Measurements from ENCODE around the gene MRPS27.

MRPS27 gene

DNA sequence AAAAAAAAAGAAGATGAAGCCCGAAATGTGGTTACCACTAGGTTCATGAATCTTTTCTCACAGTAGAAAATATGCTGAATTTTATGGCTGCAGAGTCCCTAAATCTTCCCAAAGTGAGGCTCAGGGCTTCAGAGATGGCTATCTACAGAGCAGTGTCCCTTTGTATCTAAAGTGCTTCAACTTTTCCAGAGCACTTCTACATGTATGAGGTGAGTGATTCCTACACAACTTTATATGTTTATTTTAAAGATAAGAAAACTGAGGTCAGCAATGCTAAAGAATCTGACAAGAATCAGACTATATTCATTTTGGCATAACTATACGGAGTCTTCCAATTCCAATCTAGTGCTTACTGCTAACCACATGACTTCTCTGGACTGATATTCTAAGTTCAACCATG is 53.2 kb downstream of the MRPS27 start:
- Histone ChIP-seq H3K27ac (ENCODE audit: low read depth, low read length) (no peak overlapping the region), H3K18ac (ENCODE audit: low read length) (no peak overlapping the region), H2BK5ac (ENCODE audit: low read length) (no peak overlapping the region), H3K9ac (ENCODE audit: low read length) (no peak overlapping the region), H3K36me3 (ENCODE audit: control insufficient read depth, insufficient read depth, low read length) (no peaks in the 10 kb centered on the region), H3K4me2 (ENCODE audit: low read length) (no peak overlapping the region), H4K8ac (ENCODE audit: low read depth, low read length) (no peak overlapping the region), H3K4ac (ENCODE audit: low read depth, low read length) (no peak overlapping the region), H3K79me1 (ENCODE audit: low read length) (peaks cover 2% of the 10 kb centered on the region), H2AK5ac (ENCODE audit: low read length) (no peak overlapping the region), H2BK15ac (replicated peaks; ENCODE audit: low read depth) (no peak overlapping the region), H3K4me1 (ENCODE audit: control insufficient read depth, low read depth, low read length) (no peaks in the 10 kb centered on the region), H4K5ac (ENCODE audit: low read length) (no peak overlapping the region), H3K23ac (ENCODE audit: low read length) (no peak overlapping the region), H3K56ac (ENCODE audit: low read length) (no peak overlapping the region), H2BK120ac (ENCODE audit: low read depth, low read length) (no peak overlapping the region), H3K79me2 (ENCODE audit: control insufficient read depth, insufficient read depth, low read length) (peaks cover 1% of the 10 kb centered on the region), H3K4me3 (ENCODE audit: low read length) (no peak overlapping the region), H3K27me3 (ENCODE audit: insufficient read depth, low read length, poor library complexity) (no peaks in the 10 kb centered on the region)
- DNase-seq = no peak
- no CpG with 5 or more reads among the region's 2 CpGs for WGBS (ENCODE audit: extremely low coverage, insufficient coverage, low lambda C conversion rate)

- no peak overlapping the region for H3K4ac ChIP-seq (ENCODE audit: low read depth, low read length)
- H3K79me2 ChIP-seq (ENCODE audit: control insufficient read depth, insufficient read depth, low read length) = peaks cover 1% of the 10 kb centered on the region
- DNase-seq = no peak
- H3K18ac ChIP-seq (ENCODE audit: low read length) = no peak overlapping the region
- no peaks in the 10 kb centered on the region for H3K36me3 ChIP-seq (ENCODE audit: control insufficient read depth, insufficient read depth, low read length)
- H4K5ac ChIP-seq (ENCODE audit: low read length) = peak overlapping the region; percentile 68
- H3K56ac ChIP-seq (ENCODE audit: low read length) = no peak overlapping the region
- H4K8ac ChIP-seq (ENCODE audit: low read depth, low read length) = no peak overlapping the region
- WGBS (ENCODE audit: extremely low coverage, insufficient coverage, low lambda C conversion rate) = no CpG with 5 or more reads among the region's 5 CpGs
- no peak overlapping the region for H2AK5ac ChIP-seq (ENCODE audit: low read length)
- H3K9ac ChIP-seq (ENCODE audit: low read length) = no peak overlapping the region
- no peak overlapping the region for H3K27ac ChIP-seq (ENCODE audit: low read depth, low read length)
- no peak overlapping the region for H3K4me2 ChIP-seq (ENCODE audit: low read length)
- no peak overlapping the region for H2BK15ac ChIP-seq (replicated peaks; ENCODE audit: low read depth)
- H3K23ac ChIP-seq (ENCODE audit: low read length) = no peak overlapping the region
- no peaks in the 10 kb centered on the region for H3K27me3 ChIP-seq (ENCODE audit: insufficient read depth, low read length, poor library complexity)
- H2BK5ac ChIP-seq (ENCODE audit: low read length) = no peak overlapping the region
- H3K79me1 ChIP-seq (ENCODE audit: low read length) = peaks cover 2% of the 10 kb centered on the region
- H3K4me3 ChIP-seq (ENCODE audit: low read length) = no peak overlapping the region
- H2BK120ac ChIP-seq (ENCODE audit: low read depth, low read length) = no peak overlapping the region
- no peaks in the 10 kb centered on the region for H3K4me1 ChIP-seq (ENCODE audit: control insufficient read depth, low read depth, low read length)
Observed at GRCh38 chr5:72265032-72265877, 54.8 kb downstream of the MRPS27 start.

DNA sequence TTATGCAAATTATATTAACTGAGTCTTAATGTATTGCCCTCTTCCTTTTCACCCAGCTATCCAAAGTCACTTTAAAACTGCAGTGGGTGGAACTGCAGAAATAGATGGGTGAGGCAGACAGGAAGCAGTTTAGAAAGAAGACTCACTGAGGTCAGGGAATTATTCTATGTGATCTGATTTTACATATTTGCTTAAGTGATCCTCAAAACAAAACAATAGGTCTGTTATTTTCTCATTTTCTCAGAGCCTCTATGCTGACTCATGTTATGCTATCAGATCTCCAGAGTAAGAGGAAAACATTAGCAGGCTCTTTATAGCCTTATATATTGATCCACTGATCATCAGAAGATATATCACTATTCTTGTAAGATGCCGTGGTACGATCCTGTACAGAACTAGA is 63.5 kb downstream of the MRPS27 start:
- no CpG with 5 or more reads among the region's 2 CpGs for WGBS (ENCODE audit: extremely low coverage, insufficient coverage, low lambda C conversion rate)
- H3K4me1 ChIP-seq (ENCODE audit: control insufficient read depth, low read depth, low read length) = peaks cover 2% of the 10 kb centered on the region
- no peaks in the 10 kb centered on the region for H3K27me3 ChIP-seq (ENCODE audit: insufficient read depth, low read length, poor library complexity)
- H3K9ac ChIP-seq (ENCODE audit: low read length) = no peak overlapping the region
- H4K5ac ChIP-seq (ENCODE audit: low read length) = no peak overlapping the region
- H3K18ac ChIP-seq (ENCODE audit: low read length) = no peak overlapping the region
- no peak overlapping the region for H3K4ac ChIP-seq (ENCODE audit: low read depth, low read length)
- no peak overlapping the region for H3K4me3 ChIP-seq (ENCODE audit: low read length)
- H2BK5ac ChIP-seq (ENCODE audit: low read length) = no peak overlapping the region
- no peak overlapping the region for H3K56ac ChIP-seq (ENCODE audit: low read length)
- H2BK120ac ChIP-seq (ENCODE audit: low read depth, low read length) = no peak overlapping the region
- no peak overlapping the region for H2AK5ac ChIP-seq (ENCODE audit: low read length)
- DNase-seq = no peak
- H3K27ac ChIP-seq (ENCODE audit: low read depth, low read length) = no peak overlapping the region
- H3K4me2 ChIP-seq (ENCODE audit: low read length) = no peak overlapping the region
- no peak overlapping the region for H4K8ac ChIP-seq (ENCODE audit: low read depth, low read length)
- H2BK15ac ChIP-seq (replicated peaks; ENCODE audit: low read depth) = no peak overlapping the region
- no peaks in the 10 kb centered on the region for H3K79me1 ChIP-seq (ENCODE audit: low read length)
- no peaks in the 10 kb centered on the region for H3K36me3 ChIP-seq (ENCODE audit: control insufficient read depth, insufficient read depth, low read length)
- no peaks in the 10 kb centered on the region for H3K79me2 ChIP-seq (ENCODE audit: control insufficient read depth, insufficient read depth, low read length)
- no peak overlapping the region for H3K23ac ChIP-seq (ENCODE audit: low read length)

DNA sequence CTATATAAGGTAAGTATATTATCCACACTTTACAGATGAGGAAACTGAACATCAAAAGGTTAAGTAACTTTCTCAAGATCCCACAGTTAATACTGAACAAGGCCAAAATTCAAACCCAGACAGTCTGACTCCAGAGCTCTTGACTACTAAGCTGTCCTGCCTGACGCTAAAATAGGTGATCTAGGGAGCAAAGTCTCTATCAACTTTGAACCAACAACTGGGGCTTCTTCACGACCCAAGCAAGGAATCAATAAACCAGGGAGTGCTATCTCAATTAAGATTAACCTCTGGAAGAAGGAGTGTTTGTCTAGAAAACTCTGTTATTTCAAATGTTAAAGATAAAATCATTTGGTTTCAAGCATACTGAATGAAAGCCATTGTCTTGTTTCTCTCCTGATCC is 64.4 kb downstream of the MRPS27 start:
- Histone ChIP-seq H3K4me1 (ENCODE audit: control insufficient read depth, low read depth, low read length) (peaks cover 4% of the 10 kb centered on the region), H3K4me3 (ENCODE audit: low read length) (no peak overlapping the region), H3K23ac (ENCODE audit: low read length) (no peak overlapping the region), H3K56ac (ENCODE audit: low read length) (no peak overlapping the region), H4K8ac (ENCODE audit: low read depth, low read length) (no peak overlapping the region), H3K9ac (ENCODE audit: low read length) (no peak overlapping the region), H3K79me1 (ENCODE audit: low read length) (no peaks in the 10 kb centered on the region), H3K36me3 (ENCODE audit: control insufficient read depth, insufficient read depth, low read length) (no peaks in the 10 kb centered on the region), H3K79me2 (ENCODE audit: control insufficient read depth, insufficient read depth, low read length) (no peaks in the 10 kb centered on the region), H2BK120ac (ENCODE audit: low read depth, low read length) (no peak overlapping the region), H3K4me2 (ENCODE audit: low read length) (no peak overlapping the region), H3K27ac (ENCODE audit: low read depth, low read length) (no peak overlapping the region), H3K4ac (ENCODE audit: low read depth, low read length) (no peak overlapping the region), H3K27me3 (ENCODE audit: insufficient read depth, low read length, poor library complexity) (no peaks in the 10 kb centered on the region), H4K5ac (ENCODE audit: low read length) (no peak overlapping the region), H2AK5ac (ENCODE audit: low read length) (no peak overlapping the region), H2BK15ac (replicated peaks; ENCODE audit: low read depth) (no peak overlapping the region), H3K18ac (ENCODE audit: low read length) (no peak overlapping the region), H2BK5ac (ENCODE audit: low read length) (no peak overlapping the region)
- DNase-seq = no peak
- WGBS (ENCODE audit: extremely low coverage, insufficient coverage, low lambda C conversion rate) = no CpG with 5 or more reads among the region's 2 CpGs

GRCh38 chr5:72255237-72255636 is 64.8 kb downstream of the MRPS27 start:
- H3K4me2 ChIP-seq (ENCODE audit: low read length) = no peak overlapping the region
- H2BK120ac ChIP-seq (ENCODE audit: low read depth, low read length) = no peak overlapping the region
- no peak overlapping the region for H3K9ac ChIP-seq (ENCODE audit: low read length)
- no peak overlapping the region for H2BK15ac ChIP-seq (replicated peaks; ENCODE audit: low read depth)
- H3K27me3 ChIP-seq (ENCODE audit: insufficient read depth, low read length, poor library complexity) = no peaks in the 10 kb centered on the region
- H3K4me3 ChIP-seq (ENCODE audit: low read length) = no peak overlapping the region
- no peak overlapping the region for H3K18ac ChIP-seq (ENCODE audit: low read length)
- no peak overlapping the region for H3K4ac ChIP-seq (ENCODE audit: low read depth, low read length)
- no peak overlapping the region for H3K27ac ChIP-seq (ENCODE audit: low read depth, low read length)
- no peak overlapping the region for H3K23ac ChIP-seq (ENCODE audit: low read length)
- H3K36me3 ChIP-seq (ENCODE audit: control insufficient read depth, insufficient read depth, low read length) = no peaks in the 10 kb centered on the region
- 100% methylated on average over 1 of the region's 3 CpGs for WGBS (ENCODE audit: extremely low coverage, insufficient coverage, low lambda C conversion rate)
- H3K79me2 ChIP-seq (ENCODE audit: control insufficient read depth, insufficient read depth, low read length) = no peaks in the 10 kb centered on the region
- no peaks in the 10 kb centered on the region for H3K79me1 ChIP-seq (ENCODE audit: low read length)
- H2BK5ac ChIP-seq (ENCODE audit: low read length) = no peak overlapping the region
- DNase-seq = no peak
- no peak overlapping the region for H3K56ac ChIP-seq (ENCODE audit: low read length)
- H4K8ac ChIP-seq (ENCODE audit: low read depth, low read length) = no peak overlapping the region
- H3K4me1 ChIP-seq (ENCODE audit: control insufficient read depth, low read depth, low read length) = peaks cover 4% of the 10 kb centered on the region
- no peak overlapping the region for H2AK5ac ChIP-seq (ENCODE audit: low read length)
- H4K5ac ChIP-seq (ENCODE audit: low read length) = no peak overlapping the region
